Measurements from ENCODE around the gene C1orf210.

The C1orf210 gene

GRCh38 chr1:43299101-43299500 lies 13.7 kb upstream of the C1orf210 start:
- H3K4me3 ChIP-seq = no peak overlapping the region
- H3K27ac ChIP-seq = peak overlapping the region in 4 of 21 experiments; percentile 49 to 69 (median 58)

- no peak overlapping the region for H3K27ac ChIP-seq
- H3K4me3 ChIP-seq = no peak overlapping the region
Observed at GRCh38 chr1:43298055-43298454, 12.7 kb upstream of the C1orf210 start.

GRCh38 chr1:43296207-43296606 lies 10.8 kb upstream of the C1orf210 start:
- H3K27ac ChIP-seq = peak overlapping the region in 8 of 21 experiments; percentile 16 to 83 (median 46)
- H3K4me3 ChIP-seq = no peak overlapping the region

- H3K27ac ChIP-seq = peak overlapping the region in 17 of 21 experiments; percentile 7 to 83 (median 50)
Observed at GRCh38 chr1:43294761-43295160, 9.4 kb upstream of the C1orf210 start.

GRCh38 chr1:43293896-43294760 lies 8.7 kb upstream of the C1orf210 start:
- H3K27ac ChIP-seq = peak overlapping the region in 16 of 21 experiments; percentile 2 to 83 (median 43)
- H3K4me3 ChIP-seq = no peak overlapping the region

More at GRCh38 chr1:43294761-43295160, 9.4 kb upstream of the C1orf210 start:
- no peak overlapping the region for H3K4me3 ChIP-seq

- Histone ChIP-seq H3K4me3 (no peak overlapping the region), H3K27ac (peak overlapping the region in 6 of 21 experiments; percentile 10 to 83 (median 42))
Observed at GRCh38 chr1:43293176-43293575, 7.8 kb upstream of the C1orf210 start.

GRCh38 chr1:43292679-43293078 lies 7.3 kb upstream of the C1orf210 start:
- Histone ChIP-seq H3K27ac (peak overlapping the region in 4 of 21 experiments; percentile 5 to 46 (median 19)), H3K4me3 (no peak overlapping the region)

- Histone ChIP-seq H3K27ac (no peak overlapping the region), H3K4me3 (no peak overlapping the region)
Observed at GRCh38 chr1:43292216-43292615, 6.8 kb upstream of the C1orf210 start.

- H3K27ac ChIP-seq = no peak overlapping the region
- H3K4me3 ChIP-seq = no peak overlapping the region
Observed at GRCh38 chr1:43288785-43289706, 3.7 kb upstream of the C1orf210 start.

- H3K27ac ChIP-seq = no peak overlapping the region
- H3K4me3 ChIP-seq = no peak overlapping the region
Observed at GRCh38 chr1:43288058-43288784, 2.8 kb upstream of the C1orf210 start.

GRCh38 chr1:43286533-43286932 lies 1.2 kb upstream of the C1orf210 start:
- Histone ChIP-seq H3K4me3 (no peak overlapping the region), H3K27ac (no peak overlapping the region)

- peak overlapping the region in 3 of 21 experiments; percentile 18 to 48 (median 21) for H3K27ac ChIP-seq
Observed at GRCh38 chr1:43286115-43286514, 734 bp upstream of the C1orf210 start.

GRCh38 chr1:43284546-43285110 lies 753 bp downstream of the C1orf210 start:
- Histone ChIP-seq H3K4me3 (peak overlapping the region in 6 of 7 experiments; percentile 2 to 39 (median 30)), H3K27ac (peak overlapping the region in 9 of 21 experiments; percentile 6 to 68 (median 48))

More at GRCh38 chr1:43286115-43286514, 734 bp upstream of the C1orf210 start:
- no peak overlapping the region for H3K4me3 ChIP-seq

GRCh38 chr1:43284065-43284464 lies 1.3 kb downstream of the C1orf210 start:
- Histone ChIP-seq H3K4me3 (no peak overlapping the region), H3K27ac (peak overlapping the region in 4 of 21 experiments; percentile 29 to 64 (median 62))

GRCh38 chr1:43282220-43283195 lies 2.9 kb downstream of the C1orf210 start:
- Histone ChIP-seq H3K4me3 (no peak overlapping the region), H3K27ac (no peak overlapping the region)

- H3K27ac ChIP-seq = no peak overlapping the region
- no peak overlapping the region for H3K4me3 ChIP-seq
Observed at GRCh38 chr1:43280692-43281091, 4.7 kb downstream of the C1orf210 start.

- Histone ChIP-seq H3K4me3 (no peak overlapping the region), H3K27ac (no peak overlapping the region)
Observed at GRCh38 chr1:43279666-43280065, 5.7 kb downstream of the C1orf210 start.

GRCh38 chr1:43279161-43279560 lies 6.2 kb downstream of the C1orf210 start:
- Histone ChIP-seq H3K4me3 (no peak overlapping the region), H3K27ac (no peak overlapping the region)
